HEK293 (cell line): Measurements from ENCODE around the gene GTF2F2.

ENCODE experiments used
- CTCF ChIP-seq: fragments of 450-650 bp; formaldehyde crosslinking; IDR thresholded peaks from 2 replicates; pipeline ENCODE4 v1.5.1; 2016; ENCODE audit warnings: missing biosample characterization, missing genetic modification characterization
- GLIS1 ChIP-seq: fragments of 450-650 bp; formaldehyde crosslinking; IDR thresholded peaks from 2 replicates; pipeline ENCODE4 v1.5.1; 2016; ENCODE audit warnings: missing biosample characterization, missing genetic modification characterization
- ZFP41 ChIP-seq: fragments of 450-650 bp; formaldehyde crosslinking; IDR thresholded peaks from 2 replicates; pipeline ENCODE4 v1.5.1; 2016; ENCODE audit warnings: missing biosample characterization, missing genetic modification characterization, borderline replicate concordance
- ZNF274 ChIP-seq, 2 experiments: fragments of 200-500 bp in 1 of 2; fragments of 450-650 bp in 1 of 2; sonication (Bioruptor generic) in 1 of 2; formaldehyde crosslinking in 1 of 2; IDR thresholded peaks; 2 replicates each; pipeline versions ENCODE4 v1.5.1 to v1.6.1; 2014 to 2016; ENCODE audit warnings: borderline replicate concordance in 1 of 2, inconsistent platforms in 1 of 2, low read length in 1 of 2, missing biosample characterization in 1 of 2, missing genetic modification characterization in 1 of 2
- ZNF701 ChIP-seq: fragments of 450-650 bp; formaldehyde crosslinking; IDR thresholded peaks from 2 replicates; pipeline ENCODE4 v1.5.1; 2016; ENCODE audit warnings: missing biosample characterization, missing genetic modification characterization
- TF ChIP-seq, protein P1 (sequence below): sonication (generic); formaldehyde crosslinking; IDR thresholded peaks from 2 replicates; pipeline ENCODE4 v1.8.1; 2022; ENCODE audit warnings: mild to moderate bottlenecking, moderate library complexity, missing genetic modification reagents
- TF ChIP-seq, protein P2 (sequence below): fragments of 450-650 bp; formaldehyde crosslinking; IDR thresholded peaks from 2 replicates; pipeline ENCODE4 v1.5.1; 2016; ENCODE audit warnings: missing biosample characterization, missing genetic modification characterization

DNA sequence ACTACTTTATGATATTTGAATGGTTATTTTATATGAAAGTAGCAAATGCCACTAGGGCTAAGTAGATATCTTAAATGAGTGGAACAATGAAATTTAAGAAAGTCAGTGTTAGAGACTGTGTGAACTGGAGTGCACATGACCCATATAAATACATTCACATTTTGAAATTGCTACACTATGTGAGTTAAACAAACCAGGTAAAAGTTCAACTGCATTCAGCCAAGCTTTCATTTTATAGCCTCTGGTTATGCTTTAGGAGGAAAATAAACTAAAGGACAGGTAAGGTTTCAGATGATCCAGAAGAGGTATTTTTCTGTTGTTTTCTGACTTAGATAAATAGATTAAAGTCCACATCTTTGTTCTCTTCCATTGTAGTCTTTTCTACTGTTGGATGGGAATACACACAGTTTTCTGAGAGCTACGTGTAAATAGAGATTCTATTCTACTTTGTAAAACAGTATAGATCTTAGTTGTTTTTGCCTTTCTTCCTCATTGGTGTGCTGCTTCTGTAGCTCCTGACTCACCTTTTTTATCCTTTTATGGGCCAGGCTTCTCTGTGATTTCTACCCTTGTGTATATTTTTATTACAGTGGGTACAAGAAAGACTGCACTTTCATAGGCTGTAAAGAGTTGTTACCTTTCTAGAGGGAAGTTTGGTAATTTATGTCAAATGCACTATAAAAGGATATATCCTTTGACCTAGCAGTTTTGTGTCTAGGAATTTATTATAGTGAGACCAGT, 135.1 kb downstream of the GTF2F2 start:
- TF ChIP-seq, protein P1, sequence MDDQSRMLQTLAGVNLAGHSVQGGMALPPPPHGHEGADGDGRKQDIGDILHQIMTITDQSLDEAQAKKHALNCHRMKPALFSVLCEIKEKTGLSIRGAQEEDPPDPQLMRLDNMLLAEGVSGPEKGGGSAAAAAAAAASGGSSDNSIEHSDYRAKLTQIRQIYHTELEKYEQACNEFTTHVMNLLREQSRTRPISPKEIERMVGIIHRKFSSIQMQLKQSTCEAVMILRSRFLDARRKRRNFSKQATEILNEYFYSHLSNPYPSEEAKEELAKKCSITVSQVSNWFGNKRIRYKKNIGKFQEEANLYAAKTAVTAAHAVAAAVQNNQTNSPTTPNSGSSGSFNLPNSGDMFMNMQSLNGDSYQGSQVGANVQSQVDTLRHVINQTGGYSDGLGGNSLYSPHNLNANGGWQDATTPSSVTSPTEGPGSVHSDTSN (CRISPR knock-in tag) = no peak
- no peak for TF ChIP-seq CTCF (tag by site-specific recombination)
- no peak for TF ChIP-seq GLIS1 (tag by site-specific recombination)
- no peak for TF ChIP-seq ZNF701 (tag by site-specific recombination)
- TF ChIP-seq ZFP41 (tag by site-specific recombination) = no peak
- TF ChIP-seq, protein P2, sequence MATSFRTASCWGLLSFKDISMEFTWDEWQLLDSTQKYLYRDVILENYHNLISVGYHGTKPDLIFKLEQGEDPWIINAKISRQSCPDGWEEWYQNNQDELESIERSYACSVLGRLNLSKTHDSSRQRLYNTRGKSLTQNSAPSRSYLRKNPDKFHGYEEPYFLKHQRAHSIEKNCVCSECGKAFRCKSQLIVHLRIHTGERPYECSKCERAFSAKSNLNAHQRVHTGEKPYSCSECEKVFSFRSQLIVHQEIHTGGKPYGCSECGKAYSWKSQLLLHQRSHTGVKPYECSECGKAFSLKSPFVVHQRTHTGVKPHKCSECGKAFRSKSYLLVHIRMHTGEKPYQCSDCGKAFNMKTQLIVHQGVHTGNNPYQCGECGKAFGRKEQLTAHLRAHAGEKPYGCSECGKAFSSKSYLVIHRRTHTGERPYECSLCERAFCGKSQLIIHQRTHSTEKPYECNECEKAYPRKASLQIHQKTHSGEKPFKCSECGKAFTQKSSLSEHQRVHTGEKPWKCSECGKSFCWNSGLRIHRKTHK (tag by site-specific recombination) = no peak
- no peak for TF ChIP-seq ZNF274 (IDR thresholded peaks at IDR 0.05; ENCODE audit: low read length)
- TF ChIP-seq ZNF274 (tag by site-specific recombination; IDR thresholded peaks at IDR 0.05; ENCODE audit: borderline replicate concordance) = no peak
